ENCODE data around the gene CHKA. TPM values are rescaled to one million over a fixed set of nuclear protein-coding genes. Genes with fewer than 3 reads are reported as not detected.

Gene CHKA
- total RNA-seq, 1 experiment from 2014 or later: 63.0 TPM

GRCh38 chr11:68042219-68043028 is 78.8 kb downstream of the CHKA start:
- no peak for DNase-seq
- Histone ChIP-seq H3K4me2 (ENCODE audit: insufficient read depth, insufficient read length, low read length) (no peak overlapping the region), H3K9ac (ENCODE audit: extremely low read depth, insufficient read length, low read length) (no peak overlapping the region), H3K27ac (ENCODE audit: insufficient read length, low read depth, low read length) (no peak overlapping the region), H4K20me1 (ENCODE audit: control insufficient read depth, insufficient read depth, insufficient read length) (no peaks in the 10 kb centered on the region), H3K23me2 (ENCODE audit: insufficient read length, low read depth, low read length, poor library complexity, severe bottlenecking) (no peaks in the 10 kb centered on the region), H2BK12ac (ENCODE audit: insufficient read length, low read depth, low read length) (no peak overlapping the region), H4K8ac (replicated peaks; ENCODE audit: insufficient read length, low read depth, low read length) (no peak overlapping the region), H2BK5ac (ENCODE audit: insufficient read length, low read length) (no peak overlapping the region), H4K5ac (ENCODE audit: insufficient read length, low read depth, low read length) (no peak overlapping the region), H3K23ac (ENCODE audit: insufficient read length, low read depth, low read length) (no peak overlapping the region), H3K79me1 (ENCODE audit: insufficient read depth, low read depth, low read length, poor library complexity, severe bottlenecking) (no peaks in the 10 kb centered on the region), H2AFZ (ENCODE audit: low read length) (no peak overlapping the region), H2BK15ac (ENCODE audit: low read depth, low read length) (no peak overlapping the region), H2BK120ac (ENCODE audit: low read depth, low read length, poor library complexity, severe bottlenecking) (no peak overlapping the region), H2AK5ac (ENCODE audit: insufficient read length, low read length) (no peak overlapping the region), H3K56ac (ENCODE audit: insufficient read length, low read depth, low read length) (no peak overlapping the region), H3K14ac (ENCODE audit: insufficient read depth, low read length) (no peak overlapping the region), H2BK20ac (ENCODE audit: low read depth, low read length, poor library complexity, severe bottlenecking) (no peak overlapping the region), H3K4me1 (ENCODE audit: insufficient read depth, low read length) (no peaks in the 10 kb centered on the region; the same call in 1 of the 2 replicates), H3K79me2 (ENCODE audit: insufficient read depth, low read length) (no peaks in the 10 kb centered on the region), H3K18ac (ENCODE audit: insufficient read length, low read depth, low read length) (no peak overlapping the region), H4K91ac (ENCODE audit: insufficient read length, low read depth, low read length) (no peak overlapping the region), H3K4ac (ENCODE audit: low read depth, low read length) (no peak overlapping the region), H3T11ph (ENCODE audit: low read length) (no peak overlapping the region), H3K9me3 (ENCODE audit: control insufficient read depth, low read depth, low read length) (no peaks in the 10 kb centered on the region), H3K27me3 (ENCODE audit: insufficient read depth, low read length) (no peaks in the 10 kb centered on the region)
- H3K9me3 Mint-ChIP-seq: no peaks in the 10 kb centered on the region
- H3K27me3 Mint-ChIP-seq (ENCODE audit: low read depth): no peaks in the 10 kb centered on the region
- peaks cover 7 to 9% of the 10 kb centered on the region in 2 experiments for H3K4me1 Mint-ChIP-seq
- H3K36me3 Mint-ChIP-seq (ENCODE audit: insufficient read depth in 1 of 3, low read depth in 3 of 3): no peaks in the 10 kb centered on the region; a peak in 1 of 7 replicates
- H3K27ac Mint-ChIP-seq: no peak overlapping the region
- WGBS (ENCODE audit: extremely low coverage, insufficient read length, low lambda C conversion rate): no CpG with 5 or more reads among the region's 27 CpGs
- TF ChIP-seq CTCF (conservative IDR thresholded peaks at IDR 0.05): no peak
- H3K4me3 Mint-ChIP-seq: no peak overlapping the region

All from H9 (cell line).